MM.1S (cell line): ENCODE data around the gene BAIAP3.

Source experiments
- CTCF ChIP-seq: fragments of 300-600 bp; sonication (generic); IDR thresholded peaks from 2 replicates; pipeline ENCODE4 v1.5.1; 2016; ENCODE audit warnings: antibody characterized with exemption, low read length, mixed read lengths
- EZH2 ChIP-seq: fragments of 300-600 bp; sonication (generic); optimal IDR thresholded peaks from 2 replicates; pipeline ENCODE3; 2017; ENCODE audit warnings: low read depth, mild to moderate bottlenecking, antibody characterized with exemption, low read length, mixed read lengths
- EZH2phosphoT487 ChIP-seq: fragments of 300-600 bp; sonication (generic); IDR thresholded peaks from 2 replicates; pipeline ENCODE4 v1.6.1; 2018; ENCODE audit warnings: antibody characterized with exemption, low read length

- TF ChIP-seq CTCF (no peak), EZH2phosphoT487 (no peak), EZH2 (no peak)
These were observed 12.7 kb upstream of the BAIAP3 start for GRCh38 chr16:1320658-1321240.
